ENCODE results near the gene ARRB1.
"Not testable (repeated sequence)": the region's sequence is repeated elsewhere in the genome, so short reads cannot be mapped to it uniquely, and the experiment has no call there.

Gene ARRB1

DNA sequence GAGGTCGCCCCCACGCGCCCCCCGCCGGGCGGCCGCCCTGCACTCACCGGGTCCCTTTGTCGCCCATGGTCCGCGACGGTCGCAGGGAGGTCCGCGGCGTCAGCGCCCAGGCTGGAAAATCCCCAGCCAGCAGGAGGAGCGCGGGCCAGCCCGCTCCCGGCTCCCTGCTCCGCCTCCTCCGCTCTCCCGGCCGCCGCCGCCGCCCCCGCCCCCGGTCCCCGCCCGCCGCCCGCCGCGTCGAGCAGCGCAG, at the start of gene ARRB1:
Gene ARRB1 (minus strand): TSS at position 121 of the 250 bp plus-strand sequence. CDS start 54 bp downstream, at position 67.
- peak in 5 of 14 donors; percentile 35 to 66 (median 56) for DNase-seq

DNA sequence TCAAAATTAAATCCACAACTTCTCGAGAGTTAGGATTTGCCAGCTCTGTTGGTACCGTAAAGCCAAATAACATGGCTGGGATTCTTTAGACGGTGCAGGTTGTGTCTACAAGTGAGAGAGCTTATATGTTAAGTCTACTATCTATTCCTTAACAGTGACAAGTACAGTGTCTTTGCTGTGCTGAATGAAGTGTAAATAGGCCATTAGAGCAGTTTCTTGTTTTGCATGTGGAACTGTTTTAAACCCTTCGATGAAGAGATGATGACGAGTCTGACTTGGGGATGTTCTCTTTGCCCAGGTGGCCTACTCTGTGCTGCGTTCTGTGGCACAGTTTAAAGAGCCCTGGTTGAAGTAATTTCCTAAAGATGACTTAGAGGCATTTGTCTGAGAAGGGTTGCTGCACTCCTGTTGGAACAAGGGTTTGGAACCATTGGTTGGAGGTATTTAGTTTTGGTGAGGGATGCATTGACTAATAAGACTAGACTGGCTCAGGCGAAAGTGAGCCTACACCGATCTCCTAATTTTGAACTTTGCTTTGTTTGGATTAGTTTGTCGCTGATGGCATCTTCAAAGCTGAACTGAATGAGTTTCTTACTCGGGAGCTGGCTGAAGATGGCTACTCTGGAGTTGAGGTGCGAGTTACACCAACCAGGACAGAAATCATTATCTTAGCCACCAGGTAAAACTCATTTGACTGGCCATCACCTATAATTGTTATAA, 48.8 kb upstream of the ARRB1 start:
- DNase-seq = peak in 1 of 14 donors; percentile 2

DNA sequence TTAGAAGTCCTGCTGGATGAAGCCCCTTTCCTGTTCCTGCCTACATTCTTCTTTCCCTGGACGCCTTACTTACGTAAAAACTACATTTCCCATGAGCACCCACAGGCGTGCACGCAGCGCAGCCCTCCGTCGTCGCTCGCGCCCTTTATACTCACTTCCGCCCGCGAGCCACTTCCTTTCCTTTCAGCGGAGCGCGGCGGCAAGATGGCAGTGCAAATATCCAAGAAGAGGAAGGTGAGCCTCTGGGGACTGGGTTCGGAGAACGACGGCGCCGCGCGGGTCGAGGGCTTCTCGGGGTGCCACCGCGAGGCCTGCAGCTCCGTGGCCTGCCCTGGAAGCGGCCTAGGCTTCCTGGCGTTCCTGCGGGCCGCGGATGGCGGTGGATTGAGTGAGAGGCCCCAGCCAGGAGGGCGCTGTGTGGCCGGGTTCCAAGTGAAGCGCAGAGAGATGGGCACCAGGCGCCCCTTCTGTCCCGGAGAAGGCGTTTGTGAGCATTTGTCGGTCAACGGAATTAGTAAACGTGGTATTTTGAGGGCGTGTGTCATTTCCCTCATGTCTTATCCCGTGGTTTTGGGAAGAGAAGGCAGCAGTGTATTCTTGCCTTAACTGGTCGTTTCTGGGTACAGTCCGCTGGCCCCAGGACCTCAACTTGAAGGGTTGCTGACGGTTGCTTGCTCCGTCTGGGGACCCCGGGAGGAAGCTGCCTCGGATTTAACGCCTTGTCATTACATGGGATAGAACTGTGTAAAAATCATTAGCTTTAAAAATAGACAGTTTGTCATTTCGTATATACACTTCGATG, 48.1 kb upstream of the ARRB1 start, which contains the start of gene RPS3:
Gene RPS3 (plus strand): TSS at position 175 of the 802 bp plus-strand sequence. CDS start 30 bp downstream, at position 205.
- DNase-seq = peak; percentile 45 to 92 (median 82)

DNA sequence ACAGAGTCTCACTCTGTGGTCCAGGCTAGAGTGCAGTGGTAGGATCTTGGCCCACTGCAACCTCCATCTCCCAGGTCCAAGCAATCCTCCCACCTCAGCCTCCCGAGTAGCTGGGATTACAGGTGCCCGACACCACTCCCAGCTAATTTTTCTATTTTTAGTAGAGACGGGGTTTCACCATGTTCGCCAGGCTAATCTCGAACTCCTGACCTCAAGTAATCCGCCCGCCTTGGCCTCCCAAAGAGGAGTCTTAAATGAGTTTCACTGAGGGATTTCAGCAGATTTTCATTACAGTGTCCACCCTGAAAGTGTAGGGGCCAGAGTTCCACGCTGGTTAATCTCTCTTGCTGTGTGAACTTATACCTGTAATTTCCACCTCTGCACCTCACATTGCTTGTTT, 47.4 kb upstream of the ARRB1 start:
- no peak for DNase-seq

DNA sequence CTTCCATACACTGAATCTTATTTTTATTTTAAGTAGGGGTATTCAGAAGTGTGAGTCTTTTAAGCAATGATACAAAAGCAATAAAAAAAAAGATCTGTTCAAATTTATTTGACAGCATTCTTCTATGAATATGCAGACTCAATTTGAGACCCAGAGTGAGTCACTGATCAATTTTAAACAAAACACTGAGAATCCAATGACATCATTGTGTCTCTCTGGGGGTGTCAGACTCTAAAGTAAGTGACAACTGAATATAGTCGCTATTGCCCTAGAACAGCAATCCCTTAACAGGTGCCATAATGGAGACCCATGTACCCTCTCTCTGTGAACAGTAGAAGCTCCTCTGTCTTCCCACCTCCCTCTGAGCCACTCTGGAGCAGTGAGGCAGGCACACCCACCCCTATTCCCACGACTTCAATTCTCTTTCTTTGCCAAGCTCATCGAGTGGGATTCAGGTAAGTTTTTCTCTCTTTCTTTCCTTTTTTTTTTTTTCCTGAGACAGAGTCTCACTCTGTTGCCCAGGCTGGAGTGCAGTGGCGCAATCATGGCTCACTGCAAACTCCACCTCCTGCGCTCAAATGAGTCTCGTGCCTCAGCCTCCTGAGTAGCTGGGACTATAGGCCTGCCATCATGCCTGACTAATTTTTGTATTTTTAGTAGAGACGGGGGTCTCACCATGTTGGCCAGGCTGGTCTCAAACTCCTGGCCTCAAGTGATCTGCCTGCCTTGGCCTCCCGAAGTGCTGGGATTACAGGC, 42.8 kb upstream of the ARRB1 start:
- DNase-seq = no peak

DNA sequence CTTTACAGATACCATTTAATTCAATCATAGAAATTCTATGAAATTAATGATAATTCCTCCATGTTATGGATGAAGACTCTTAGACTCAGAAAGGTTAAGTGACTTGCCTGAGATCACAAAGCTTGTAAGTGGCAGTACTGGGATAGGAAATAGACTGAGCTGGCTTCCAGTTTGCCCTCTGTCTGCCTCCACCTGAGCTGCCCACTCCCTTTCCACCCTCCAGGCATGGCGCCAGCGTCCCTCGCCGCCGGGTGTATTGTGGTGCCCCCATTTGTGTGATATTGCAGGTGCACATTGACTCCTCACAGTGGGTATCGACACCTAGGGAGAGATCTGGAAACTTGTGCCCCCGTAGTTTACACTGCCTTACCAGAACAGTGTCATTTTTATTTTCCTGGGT, 38.5 kb upstream of the ARRB1 start:
- no peak for DNase-seq

DNA sequence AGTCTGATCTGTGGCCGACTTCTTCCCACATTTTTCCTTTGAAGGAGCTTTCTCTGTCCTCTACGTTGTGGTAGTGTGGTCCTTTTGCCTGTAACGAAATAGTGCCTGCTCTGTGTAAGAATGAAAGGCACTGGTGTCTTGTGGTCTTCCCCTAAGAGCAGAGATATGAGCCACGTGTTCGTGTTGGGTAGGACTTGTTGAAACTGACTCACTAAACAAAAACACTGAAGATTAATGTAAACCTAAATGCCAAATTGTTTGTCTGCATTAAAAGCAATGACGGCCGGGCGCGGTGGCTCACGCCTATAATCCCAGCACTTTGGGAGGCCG, 37.8 kb upstream of the ARRB1 start:
- no peak for DNase-seq

DNA sequence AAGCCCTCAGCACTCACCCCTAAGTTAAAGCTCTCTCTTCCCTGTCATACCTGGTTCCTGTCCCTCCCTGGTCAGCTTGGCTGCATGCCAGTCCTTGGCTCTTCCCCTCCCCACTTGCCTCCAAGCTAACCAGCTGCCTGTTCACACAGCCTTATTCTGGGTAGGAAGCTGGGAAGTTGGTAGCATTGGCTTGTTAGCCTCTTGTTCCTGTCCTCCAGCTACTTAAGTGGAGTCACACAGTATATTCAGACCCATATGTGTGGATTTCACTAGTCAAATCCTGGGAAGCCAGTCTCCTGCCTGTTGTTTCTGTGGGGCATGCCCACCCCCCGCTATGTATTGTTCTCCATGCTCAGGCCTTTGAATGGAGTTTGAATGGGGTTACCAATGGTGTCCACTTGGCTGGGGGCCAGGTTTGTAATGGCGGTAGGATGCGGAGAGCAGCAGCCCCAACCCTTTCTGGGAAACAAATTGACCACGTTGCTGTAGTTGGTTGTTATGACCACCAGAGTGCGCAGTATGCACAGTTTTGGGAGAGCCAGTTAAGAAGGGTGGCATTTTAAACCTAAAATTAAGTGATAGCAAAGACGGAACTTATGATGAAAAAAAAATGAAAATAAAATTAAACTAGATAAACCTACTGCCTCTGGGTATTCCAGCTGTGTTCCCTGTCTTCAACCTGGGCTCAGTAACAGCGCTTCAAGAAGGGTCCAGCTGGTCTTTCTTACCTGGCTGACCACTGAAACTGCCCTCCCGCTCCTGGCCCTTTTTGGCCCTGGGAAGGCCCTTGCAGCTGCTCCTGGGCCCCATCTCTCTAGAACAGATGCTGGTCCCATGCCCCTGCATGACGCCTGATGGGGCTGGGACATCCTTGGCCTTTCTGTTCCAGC, 37.2 kb upstream of the ARRB1 start:
- DNase-seq = peak in 10 of 14 donors; percentile 16 to 55 (median 29)

DNA sequence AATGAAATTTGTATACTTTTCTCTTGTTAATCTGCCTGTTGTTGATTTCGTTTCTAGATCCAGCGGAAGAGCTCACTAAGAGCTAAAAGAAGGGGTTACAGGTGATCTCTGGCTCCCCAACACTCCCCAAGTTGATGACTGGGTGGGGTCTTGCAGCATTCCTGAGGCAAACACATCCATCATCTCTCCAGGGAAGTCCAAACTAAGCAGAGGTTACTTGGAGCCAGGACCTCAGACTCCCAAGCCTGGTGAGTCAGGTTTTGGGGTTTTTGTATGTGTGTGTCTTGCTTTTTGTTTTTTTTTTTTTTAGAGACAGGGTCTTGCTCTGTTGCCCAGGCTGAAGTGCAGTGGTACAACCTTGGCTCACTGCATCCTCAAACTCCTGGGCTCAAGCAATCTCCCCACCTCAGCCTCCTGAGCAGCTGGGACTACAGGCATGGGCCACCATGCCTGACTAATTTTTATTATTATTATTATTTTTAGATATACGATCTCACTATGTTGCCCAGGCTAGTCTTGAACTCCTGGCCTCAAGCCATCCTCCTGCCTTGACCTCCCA, 36.4 kb upstream of the ARRB1 start:
- no peak for DNase-seq

DNA sequence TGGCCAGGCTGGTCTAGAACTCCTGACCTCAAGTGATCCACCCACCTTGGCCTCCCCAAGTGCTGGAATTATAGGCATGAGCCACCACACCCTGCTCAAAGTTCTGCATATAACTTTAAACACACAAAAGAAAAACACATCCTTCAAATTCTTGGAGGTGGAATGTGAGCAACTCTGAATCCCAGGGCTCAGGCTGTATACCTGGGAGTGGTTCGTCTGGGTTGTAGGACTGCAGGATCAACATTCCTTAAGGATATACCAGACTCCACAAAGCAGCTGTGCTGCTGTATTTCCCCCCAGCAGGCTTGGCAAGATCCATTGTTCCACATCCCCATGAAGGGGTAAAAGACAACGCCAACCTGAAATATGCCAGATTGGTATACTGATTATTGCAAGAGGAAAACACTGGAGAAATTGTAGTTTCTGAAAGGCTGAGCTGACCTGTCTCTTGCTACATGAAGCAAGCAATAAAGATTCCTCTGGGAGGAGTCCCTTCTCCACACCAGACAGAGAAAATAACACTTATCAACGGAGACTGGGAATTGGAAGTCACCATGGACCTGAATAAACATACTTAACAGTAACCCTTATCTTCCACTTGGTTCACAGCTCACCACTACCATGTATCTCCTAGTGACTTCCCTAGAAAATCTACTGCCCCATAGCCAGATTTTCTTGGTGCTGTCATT, 35.6 kb upstream of the ARRB1 start:
- DNase-seq = no peak

DNA sequence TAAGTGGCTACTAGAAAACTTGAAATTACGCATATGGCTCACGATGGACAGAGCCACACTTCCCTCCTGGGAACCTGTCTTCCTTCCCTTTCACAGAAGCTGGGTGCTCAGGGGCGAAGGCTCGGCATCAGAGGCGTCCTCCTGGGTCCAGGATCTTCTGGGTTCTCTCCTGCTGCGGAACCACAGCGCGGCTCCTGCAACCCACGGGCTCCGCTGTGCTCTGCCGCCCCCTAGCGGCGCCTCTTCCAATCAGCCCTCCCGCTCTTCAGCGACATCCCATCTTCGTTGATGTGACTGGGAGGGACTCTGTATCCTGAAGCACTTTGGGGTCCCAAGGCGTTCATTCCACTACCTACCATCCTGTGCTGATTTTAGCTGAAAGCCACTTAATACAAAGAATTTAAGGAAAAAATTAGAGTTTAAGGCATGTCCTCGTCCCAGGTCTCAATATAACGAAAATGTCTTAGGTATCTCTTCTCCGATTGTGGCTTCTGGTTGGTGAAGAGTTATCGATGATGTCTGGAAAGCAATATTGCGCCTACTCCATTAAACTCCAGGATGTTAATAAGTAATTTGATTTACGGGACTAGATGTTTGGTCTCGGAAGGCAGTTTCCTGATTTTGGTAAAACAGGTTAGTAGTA, 33.1 kb upstream of the ARRB1 start:
- DNase-seq = peak; percentile 8 to 81 (median 49)

DNA sequence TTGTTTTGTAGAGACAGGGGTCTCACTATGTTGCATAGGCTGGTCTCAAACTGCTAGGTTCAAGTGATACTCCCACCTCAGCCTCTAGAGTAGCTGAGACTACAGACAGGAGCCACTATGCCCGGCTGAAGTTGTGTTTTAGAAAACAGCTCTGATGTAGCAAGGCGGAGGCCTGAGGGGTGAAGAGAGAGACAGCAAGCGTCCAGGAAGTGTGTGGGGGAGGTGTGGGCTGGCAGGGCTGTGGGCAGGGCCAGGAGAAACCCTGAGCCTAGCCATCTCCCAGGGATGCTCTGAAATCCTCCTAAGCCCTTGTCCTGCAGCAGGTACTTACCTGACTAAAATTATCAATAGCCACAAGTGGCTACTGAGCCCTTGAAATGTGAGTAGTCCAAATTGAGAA, 31.8 kb upstream of the ARRB1 start:
- no peak for DNase-seq

DNA sequence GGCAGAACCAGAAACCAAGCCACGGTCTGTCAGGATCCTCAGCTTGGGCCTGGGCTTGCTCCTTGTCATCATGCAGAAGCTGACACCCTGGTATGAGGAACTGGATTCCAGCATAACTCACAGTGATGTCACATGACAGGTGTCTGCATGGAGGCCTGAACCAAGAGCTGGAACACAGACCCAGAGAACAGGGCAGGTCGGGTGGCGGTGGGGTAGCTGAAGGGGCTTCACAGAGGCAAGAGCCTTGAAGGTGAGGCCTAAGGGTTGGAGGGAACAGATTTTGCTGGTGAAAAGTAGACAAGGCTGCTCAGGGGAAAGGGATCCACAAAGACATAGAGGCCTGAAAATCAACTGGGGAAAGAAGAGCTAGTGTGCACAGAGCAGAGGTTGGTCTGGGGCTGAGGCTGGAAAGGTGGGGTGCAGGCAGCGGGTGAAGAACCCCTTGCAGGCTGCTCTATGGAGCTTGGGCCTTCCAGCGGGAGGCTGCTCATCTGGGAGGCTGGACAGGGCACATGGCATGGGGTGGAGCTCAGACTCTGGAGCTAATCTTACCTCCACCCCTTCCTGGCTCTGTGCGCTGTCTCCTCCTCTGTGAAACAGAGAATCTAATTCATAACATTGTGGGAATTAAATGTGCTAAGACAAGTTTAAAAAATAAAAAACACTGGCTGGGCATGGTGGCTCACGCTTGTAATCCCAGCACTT, 29.4 kb upstream of the ARRB1 start:
- DNase-seq = peak in 1 of 14 donors; percentile 17

DNA sequence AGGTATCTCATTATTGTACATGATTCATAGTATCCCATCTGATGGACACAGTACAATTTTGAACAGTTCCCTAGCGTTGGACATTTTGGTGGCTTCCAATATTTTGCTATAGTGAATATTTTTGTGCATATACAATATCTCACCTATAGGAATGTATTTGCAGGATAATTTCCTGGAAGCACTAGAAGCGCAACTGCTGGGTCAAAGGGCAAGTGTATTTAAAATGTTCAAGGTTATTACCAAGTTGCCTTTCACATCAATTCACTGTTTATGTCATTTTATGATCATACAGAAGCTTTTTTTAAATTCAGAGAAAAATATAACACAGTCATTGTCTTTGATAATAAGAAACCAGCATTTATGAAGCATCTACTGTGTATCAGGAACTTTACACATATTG, 28.8 kb upstream of the ARRB1 start:
- no peak for DNase-seq

DNA sequence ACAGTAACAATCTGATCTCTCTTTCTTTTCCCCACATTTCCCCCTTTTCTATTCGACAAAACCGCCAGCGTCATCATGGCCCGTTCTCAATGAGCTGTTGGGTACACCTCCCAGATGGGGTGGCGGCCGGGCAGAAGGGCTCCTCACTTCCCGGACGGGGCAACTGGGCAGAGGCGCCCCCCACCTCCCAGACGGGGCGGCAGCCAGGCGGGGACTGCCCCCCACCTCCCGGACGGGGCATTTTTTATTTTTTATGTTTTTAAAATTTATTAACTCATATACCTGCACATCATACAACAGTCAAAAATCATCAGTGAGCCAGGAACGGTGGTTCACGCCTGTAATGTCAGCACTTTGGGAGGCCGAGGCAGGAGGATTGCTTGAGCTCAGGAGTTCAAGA, 27.3 kb upstream of the ARRB1 start:
- not testable (repeated sequence) for DNase-seq

DNA sequence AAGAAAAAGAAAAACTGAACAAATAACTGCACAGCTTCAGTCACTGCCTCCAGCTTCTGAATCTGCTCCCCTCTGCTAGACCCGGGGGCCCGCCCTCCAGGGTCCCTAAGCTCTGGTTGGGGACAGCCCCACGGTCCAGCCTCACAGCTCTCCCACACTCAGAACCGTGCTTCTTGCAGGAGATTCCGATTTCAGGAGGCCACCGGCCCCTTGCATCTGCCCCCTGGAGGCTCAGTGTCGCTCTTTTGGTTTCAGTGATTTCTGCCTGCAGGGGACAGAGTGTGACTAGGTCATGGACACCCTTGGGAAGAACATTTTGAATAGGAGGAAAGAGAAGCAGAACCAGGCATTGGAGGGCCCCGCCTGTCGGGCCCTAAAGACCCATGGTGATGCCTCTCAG, 24.7 kb upstream of the ARRB1 start:
- DNase-seq = no peak

DNA sequence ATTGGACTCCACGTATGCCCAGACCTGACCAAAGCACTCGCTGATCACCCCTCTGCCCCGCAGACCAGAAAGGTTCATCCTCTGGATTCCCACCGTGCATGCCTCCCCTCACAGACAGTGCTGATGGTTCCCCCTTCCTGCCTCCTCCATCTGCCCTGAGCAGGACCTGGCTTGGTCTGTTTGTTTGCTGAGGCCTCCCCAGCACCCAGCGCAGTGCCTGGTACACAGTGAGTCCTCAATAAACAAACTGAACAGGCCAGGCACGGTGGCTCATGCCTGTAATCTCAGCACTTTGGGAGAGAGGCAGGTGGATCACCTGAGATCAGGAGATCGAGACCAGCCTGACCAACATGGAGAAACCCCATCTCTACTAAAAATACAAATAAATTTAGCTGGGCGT, 24.2 kb upstream of the ARRB1 start:
- DNase-seq = no peak

DNA sequence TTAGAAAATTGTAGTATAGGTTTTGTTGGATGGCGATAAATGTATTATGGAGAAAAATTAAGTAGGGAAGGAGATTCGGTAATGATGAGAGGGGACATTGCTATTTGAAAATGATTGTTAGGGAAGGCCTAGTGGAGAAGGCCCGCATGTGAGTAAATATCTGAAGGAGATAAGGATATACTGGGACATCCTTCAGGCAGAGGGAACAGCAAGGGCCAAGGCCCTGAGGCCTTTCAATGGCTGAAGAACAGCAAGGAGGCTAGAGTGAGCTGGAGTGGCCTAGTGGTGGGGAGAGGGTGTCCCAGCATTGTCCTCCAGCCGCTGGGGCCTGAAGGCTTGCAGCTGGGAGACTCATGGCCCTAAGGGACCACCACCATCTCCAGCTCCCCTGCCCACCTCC, 23.2 kb upstream of the ARRB1 start:
- no peak for DNase-seq

DNA sequence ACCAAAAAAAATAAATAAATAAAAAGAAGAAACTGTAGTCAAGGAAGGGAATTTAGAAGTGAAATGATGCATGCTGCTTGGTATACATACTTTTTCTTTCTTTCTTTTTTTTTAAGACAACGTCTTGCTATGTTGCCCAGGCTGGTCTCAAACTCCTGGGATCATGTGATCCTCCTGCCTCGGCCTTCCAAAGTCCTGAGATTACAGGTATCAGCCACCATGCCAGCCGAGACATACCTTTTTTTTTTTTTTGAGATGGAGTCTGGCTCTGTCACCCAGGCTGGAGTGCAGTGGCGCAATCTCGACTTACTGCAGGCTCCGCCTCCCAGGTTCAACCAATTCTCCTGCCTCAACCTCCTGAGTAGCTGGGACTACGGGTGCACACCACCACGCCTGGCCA, 21.7 kb upstream of the ARRB1 start:
- DNase-seq = no peak

All from C1 segment of cervical spinal cord (tissue), 14 donors.